Stimulated activated CD4-positive, alpha-beta T cell treated with anti-CD3 and anti-CD28 coated beads, Interleukin-15, amount 100 ng/mL, for 24 hours (primary cell): ENCODE measurements around the gene PHPT1.
"Not testable (repeated sequence)": the region's sequence is repeated elsewhere in the genome, so short reads cannot be mapped to it uniquely, and the experiment has no call there.

Experiments used
- DNase-seq: peaks from one replicate; pipeline ENCODE4 v3.0.0-alpha.2; 2020

PHPT1 gene

DNA sequence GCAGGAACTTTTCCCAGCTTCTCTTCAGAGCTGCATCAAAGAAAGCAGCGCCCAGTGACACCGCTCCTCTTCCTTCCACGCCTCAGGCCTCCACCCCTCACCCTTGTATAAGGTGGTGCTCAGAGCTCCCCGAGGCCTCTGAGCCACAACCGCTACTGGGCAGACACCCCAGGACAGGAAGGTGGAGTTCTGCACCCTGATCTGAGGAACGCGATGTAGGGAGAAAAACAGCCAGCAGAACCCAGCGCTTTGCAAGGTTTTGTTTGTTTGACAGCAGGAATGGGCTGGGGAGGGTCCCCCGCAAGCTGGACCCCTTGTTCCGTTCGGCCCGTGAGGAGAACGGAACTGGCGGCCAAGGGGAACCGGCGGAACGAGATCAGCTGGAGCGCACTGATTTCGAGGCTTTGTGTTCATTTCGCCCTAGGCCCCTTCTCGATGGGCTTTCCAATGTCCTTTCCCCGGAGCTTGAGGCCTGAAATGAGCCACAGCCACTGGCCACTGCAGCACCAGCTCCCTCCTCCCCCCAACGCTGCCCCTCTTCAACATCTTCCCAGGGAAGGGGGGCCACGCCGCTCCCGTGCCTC is 12.8 kb downstream of the PHPT1 start:
- DNase-seq: no peak

DNA sequence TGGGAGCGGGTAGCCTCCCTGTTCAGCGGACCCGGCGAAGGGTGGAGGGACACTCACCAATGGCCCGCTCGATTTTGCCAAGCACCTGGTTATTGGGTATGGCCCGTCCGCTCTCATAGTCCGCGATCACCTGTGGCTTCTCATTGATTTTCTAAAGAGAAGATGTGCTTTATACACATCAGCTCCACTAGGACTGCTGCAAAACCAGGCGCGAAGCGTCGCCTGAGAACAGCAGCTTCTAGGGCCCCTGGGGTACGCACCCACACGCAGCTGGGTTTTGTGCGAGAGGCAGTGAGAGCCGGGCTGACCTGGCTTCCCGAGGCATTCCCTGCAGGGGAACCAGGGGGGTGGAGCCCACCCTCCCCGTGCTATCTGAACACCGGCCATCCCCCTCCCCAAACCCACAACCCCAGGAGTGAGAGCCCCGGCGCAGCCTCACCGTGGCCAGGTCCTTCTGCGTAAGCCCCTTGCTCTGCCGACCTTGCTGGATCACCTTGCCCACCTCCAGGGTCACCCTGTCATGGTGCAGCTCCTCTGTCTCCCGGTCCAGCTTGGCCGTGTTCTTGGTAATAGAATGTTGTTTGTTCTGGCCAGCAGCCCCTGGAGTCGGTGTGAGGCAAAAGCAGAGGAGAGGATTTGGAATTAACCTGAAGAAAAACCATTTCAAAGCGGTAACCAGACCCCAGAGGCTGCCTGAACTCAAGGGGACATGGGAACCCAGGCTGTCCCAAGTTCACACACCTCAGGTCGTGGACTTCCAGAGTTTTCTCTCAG is 13.8 kb downstream of the PHPT1 start:
- no peak for DNase-seq

DNA sequence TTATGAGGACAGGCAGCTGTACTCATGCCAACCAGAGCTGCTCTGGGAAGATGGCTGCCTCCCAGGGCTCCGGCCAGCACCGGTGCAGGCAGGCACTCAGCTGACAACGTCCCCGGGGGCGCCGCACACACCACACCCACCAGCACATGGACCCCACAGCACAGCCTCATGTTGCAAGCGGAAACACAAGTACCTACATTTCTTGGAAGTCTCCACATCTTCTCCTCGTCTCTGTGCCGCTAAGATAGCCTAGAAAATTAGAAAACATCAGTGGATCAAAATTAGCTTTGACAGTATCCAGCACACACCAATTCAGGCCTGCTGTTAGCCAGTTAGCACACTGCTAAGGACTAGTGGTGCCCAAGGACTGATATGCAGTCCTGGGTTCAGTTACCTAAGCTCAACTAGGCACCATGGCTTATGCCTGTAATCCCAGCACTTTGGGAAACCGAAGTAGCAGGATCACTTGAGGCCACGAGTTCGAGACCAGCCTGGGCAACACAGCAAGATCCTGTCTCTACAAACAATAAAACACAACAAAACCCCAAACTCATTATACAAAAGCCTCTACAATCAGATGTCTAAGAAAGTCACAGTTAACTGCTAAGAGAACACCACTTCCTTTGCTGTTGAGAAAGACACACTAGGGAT is 14.5 kb downstream of the PHPT1 start:
- no peak for DNase-seq

DNA sequence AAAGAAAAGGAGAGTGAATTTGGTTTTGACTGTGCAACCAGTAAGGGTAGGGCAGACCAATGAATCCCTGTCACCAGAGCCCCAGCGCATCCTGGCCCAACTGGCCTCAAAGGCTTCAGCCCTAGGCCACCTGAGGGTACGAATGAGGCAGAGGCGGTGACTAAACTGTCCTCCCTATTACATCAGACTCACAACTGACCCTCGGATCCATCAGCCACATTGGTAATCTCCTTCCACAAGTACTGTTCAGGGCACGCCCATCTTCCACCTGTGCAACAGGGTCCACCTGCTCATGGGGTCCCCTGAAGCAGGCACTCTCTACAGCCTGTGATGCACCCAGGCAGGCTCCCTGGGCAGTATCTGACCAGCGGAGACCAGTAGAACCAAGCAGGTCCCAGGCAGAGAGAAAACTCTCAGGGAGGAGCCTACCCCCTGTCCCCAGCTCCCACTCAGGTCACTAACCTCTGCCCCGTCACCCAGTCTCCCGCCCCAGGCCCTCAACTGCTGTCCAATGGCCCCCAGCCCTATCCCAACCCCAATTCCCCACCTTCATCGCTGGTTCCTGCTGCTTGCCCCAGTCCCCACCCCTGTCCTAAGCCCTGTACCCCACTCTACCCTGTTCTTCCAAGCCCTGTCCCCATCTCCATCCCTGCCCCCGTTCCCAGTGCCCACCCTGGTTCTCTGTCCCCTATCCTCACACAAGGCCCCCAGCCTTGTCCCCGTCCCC is 16.0 kb downstream of the PHPT1 start:
- no peak for DNase-seq

DNA sequence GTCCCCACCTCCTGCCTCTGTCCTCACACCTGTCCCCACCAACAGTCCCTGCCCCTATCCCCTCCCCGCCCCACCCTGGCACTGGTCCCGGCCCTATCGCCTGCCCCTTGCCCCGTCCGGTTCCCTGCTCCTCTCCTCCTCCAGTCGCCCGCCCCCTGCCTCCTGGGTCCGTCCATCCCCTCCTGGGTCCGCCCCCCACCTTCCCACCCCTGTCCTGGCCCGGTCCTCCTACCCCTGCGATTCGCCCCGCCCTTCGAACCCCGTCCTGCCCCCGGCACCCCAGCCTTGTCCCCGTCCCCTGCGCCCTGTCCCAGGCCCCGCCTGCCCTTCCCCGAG is 16.5 kb downstream of the PHPT1 start:
- DNase-seq: no peak

DNA sequence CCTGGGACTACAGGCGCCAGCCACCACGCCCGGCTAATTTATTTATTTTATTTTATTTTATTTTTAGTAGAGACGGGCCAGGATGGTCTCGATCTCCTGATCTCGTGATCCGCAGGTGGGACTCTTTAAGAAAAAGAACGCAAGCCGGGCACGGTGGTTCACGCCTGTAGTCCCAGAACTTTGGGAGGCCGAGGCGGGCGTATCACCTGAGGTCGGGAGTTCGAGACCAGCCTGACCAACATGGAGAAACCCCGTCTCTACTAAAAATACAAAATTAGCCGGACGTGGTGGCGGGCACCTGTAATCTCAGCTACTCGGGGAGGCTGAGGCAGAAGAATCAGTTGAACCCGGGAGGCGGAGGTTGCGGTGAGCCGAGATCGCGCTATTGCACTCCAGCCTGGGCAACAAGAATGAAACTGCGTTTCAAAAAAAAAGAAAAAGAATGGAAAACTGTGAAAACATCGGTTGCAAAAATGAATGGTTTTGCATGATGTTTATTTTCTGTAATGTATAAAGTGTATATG is 17.8 kb downstream of the PHPT1 start:
- DNase-seq: not testable (repeated sequence)

DNA sequence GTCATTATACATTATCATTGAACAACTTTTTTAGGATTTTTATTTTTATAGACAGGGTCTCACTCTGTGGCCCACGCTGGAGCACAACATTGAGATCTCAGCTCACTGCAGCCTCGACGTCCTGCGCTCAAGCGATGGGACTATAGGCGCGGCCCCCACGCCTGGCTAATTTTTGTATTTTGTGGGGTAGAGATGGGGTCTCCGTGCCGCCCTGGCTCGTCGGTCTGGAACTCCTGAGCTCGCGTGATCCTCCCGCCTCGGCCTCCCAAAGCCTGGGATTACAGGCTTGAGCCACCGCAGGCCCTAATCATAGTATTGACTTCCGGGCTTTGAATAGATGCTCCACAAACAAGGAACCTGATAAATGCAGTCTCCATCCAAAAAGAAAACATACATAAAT is 18.3 kb downstream of the PHPT1 start:
- DNase-seq: no peak

DNA sequence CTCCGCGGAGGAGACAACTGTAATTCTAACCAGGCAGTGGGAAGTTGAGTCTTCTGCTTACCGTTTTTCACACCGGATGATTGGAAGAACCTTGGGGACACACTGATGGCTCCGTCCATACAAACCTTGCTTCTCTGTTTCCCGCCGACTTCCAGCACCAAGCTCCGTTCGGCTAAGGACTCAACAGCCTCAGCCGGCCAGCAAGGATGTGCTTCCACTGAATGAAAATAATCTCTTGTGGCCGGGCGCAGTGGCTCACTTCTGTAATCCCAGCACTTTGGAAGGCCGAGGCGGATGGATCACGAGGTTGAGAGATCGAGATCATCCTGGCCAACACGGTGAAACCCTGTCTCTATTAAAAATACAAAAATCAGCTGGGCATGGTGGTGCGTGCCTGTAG is 18.7 kb downstream of the PHPT1 start:
- DNase-seq: no peak

DNA sequence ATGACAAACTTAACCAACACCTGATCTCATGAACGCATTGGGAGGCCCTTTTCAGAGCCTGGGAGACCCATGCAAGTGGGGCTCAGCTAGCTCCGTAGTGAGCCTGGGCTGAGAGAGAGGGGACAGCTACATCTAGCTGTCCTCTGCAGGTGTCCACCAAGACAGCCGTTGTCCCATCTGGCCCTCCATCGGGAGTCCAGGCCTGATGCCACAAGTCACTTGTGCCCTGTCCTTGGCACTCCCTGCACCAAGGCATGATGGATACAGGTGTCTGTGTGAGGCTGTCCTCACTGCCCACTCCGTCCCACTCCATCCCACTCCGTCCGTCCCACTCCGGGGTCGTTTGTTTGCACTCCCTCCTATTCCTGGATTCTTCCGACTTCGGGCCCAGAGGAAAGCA is 19.4 kb downstream of the PHPT1 start:
- no peak for DNase-seq

DNA sequence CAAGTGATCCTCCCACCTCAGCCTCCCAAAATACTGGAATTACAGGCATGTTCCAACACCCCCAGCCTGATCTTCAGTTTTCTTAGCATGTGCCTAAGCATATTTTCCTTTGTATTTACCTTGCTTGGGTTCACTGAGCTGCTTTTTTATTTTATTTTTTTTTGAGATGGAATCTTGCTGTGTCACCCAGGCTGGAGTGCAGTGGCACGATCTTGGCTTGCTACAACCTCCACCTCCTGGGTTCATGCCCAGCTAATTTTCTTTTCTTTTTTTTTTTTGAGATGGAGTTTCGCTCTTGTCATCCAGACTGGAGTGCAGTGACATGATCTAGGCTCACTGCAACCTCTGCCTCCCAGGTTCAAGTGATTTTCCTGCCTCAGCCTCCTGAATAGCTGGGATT is 20.4 kb downstream of the PHPT1 start:
- not testable (repeated sequence) for DNase-seq

DNA sequence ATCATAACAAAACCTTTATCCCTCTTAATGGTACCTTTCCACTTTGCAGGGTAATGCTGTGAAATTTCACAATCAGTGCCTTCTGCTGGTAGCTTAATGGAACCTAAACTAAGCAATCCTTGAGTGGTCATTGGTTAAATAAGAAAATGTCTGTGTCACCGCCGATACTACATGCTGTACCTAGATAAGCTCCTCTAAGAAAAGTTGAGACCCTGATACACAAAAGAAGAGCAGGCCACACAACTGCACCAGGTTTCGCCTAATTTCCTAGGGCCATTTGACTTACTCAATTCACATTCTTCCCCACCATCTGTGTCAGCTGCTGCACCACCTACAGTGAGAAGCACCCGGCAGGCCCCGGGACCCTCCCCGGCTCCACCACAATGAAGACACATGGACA is 25.9 kb downstream of the PHPT1 start:
- no peak for DNase-seq

DNA sequence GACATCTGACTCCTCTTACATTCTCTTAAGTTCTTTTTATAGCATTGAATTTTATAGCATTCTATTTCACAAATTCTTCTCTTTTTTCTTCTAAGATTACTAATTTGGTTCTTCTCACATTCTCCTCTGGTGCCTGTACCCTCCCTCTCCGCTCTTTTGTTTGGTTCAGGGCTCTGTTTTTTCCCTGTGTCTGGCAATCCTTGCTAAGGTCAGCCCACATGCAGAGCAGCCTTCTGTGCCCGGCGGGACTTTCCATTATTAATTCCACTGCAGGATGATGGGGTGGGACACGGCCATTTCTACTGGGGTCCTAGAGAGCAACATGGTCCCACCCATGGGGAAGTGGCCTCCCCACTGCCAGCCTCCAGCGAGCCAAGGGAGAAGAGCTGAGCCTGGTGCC is 27.3 kb downstream of the PHPT1 start:
- DNase-seq: no peak

DNA sequence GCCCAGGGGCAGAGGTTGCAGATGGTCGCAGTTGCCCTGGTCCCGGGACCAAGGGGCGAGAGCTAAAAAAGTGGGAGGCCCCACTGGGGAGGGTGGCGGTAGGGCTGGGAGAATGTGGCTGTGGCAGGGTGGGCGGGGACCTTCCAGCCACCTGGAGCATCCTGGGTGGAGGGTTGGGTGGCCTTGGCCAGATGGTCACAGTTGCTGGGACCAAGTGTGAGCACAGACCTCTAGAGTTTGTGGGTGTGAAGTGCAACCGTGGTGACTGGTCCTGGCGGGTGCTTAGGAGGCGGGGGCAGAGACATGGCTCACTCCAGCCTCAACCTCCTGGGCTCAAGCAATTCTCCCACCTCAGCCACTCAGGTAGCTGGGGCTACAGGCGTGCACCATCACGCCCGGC is 31.4 kb downstream of the PHPT1 start:
- no peak for DNase-seq

DNA sequence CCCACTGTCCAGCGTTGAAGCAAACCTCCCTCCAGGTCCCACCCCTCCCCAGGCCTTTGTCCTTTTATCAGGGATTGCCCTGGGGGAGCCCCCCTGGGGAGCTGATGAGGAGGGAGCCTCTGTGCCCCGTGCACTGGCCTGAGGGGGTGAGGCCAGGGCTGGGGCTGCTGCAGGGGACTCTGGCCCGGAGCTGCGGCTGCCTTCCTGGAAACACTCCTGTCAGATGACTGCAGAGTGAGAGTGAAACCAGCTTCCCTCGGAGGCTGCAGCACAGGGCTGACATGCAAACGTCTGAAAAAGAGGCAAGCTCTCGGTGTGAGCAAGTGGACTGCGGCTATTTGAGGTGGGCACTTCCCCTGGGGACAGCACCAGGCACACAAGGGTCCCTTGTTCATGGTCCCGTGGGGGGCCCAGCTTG is 32.5 kb downstream of the PHPT1 start:
- DNase-seq: peak; percentile 81

DNA sequence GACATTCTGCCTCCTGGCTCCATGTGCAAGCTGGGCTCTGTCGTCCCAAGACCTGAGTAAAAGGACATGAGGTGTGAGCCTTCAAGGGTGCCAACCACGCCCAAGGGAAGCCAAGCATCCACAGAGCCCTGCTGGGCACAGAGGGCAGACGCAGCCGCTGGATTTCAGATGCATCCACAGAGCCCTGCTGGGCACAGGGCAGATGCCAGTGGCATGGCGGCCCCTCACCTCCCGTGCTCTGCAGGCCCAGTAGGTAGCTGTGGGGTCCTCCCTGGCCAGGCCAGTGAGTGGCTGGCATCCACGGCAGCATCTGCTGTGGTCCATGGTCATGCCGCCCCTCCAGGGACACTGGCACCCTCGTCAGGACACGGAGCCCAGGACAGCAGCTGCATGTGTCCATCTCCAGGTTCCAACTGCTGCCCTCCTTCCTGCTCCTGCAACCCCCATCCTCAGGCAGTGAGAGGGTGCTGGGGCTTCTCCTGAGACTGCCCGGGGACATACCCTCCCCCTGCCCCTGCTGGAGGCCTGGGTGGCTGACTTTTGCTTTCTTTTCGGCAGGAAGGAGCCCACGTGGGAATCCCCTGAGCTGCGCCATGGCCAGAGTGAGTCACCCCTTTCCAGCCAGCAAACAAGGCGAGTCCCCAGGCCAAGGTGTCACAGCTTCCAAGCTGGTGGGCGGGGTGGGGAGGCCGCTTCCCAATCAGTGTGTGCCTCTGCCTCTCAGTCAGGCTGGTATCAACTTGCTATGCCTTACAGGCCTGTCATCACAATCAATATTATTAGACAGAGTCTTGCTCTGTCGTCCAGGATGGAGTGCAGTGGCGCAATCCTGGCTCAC is 33.1 kb downstream of the PHPT1 start:
- peak; percentile 97 for DNase-seq

DNA sequence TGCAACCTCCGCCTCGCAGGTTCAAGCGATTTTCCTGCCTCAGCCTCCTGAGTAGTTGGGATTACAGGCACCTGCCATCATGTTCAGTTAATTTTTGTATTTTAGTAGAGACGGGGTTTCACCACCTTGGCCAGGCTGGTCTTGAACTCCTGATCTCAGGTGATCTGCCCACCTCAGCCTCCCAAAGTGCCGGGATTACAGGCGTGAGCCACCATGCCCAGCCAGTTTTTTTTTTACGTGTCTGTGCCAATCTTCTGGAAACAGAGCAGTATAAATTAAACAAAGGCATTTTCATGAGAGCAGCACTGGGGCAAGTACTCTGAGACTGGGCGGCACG is 33.7 kb downstream of the PHPT1 start:
- not testable (repeated sequence) for DNase-seq

DNA sequence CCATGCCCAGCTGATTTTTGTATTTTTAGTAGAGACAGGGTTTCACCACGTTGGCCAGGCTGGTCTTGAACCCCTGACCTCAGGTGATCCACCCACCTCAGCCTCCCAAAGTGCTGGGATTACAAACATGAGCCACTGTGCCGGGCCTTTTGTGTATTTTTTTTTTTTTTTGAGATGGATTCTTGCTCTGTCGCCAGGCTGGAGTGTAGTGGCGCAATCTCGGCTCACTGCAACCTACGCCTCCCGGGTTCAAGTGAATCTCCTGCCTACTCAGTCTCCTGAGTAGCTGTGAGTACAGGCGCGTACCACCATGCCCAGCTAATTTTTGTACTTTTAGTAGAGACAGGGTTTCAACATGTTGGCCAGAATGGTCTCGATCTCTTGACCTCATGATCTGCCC is 34.5 kb downstream of the PHPT1 start:
- not testable (repeated sequence) for DNase-seq

DNA sequence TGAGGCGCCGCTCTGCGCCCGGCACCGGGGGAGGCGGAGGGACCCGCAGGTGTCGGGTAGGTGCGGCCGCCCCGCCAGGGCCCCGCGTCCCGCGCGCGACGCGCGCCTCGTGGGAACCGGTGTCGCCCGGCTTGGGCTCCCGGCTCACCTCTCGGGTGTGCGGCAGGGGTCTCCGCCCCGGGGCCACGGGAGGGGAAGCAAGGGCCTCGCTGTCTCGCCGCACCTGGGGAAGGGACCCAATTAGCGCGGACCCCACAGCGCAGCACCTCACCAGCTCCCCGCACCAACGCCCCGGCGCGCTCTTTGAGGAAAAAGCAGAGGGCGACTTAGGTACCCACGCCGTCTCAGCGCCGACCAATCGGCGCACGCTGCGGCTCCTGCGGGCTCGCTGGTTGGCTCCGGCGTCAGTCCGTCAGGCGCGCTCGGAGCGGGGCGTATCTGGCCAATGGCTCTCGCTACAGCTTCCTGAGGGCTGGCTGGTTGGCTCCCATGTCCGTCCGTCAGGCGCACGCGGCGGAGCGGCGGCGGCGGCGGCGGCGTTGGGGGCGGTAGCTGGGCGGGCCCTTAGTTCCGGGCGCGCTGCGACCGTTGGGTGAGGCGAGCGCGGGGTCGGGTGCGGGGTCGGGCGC is 36.9 kb downstream of the PHPT1 start, which contains the start of gene TRAF2:
TSS of gene TRAF2 (plus strand) at position 567 of the 629 bp plus-strand sequence. CDS start 12,225 bp downstream, outside the sequence.
- peak; percentile 98 for DNase-seq

DNA sequence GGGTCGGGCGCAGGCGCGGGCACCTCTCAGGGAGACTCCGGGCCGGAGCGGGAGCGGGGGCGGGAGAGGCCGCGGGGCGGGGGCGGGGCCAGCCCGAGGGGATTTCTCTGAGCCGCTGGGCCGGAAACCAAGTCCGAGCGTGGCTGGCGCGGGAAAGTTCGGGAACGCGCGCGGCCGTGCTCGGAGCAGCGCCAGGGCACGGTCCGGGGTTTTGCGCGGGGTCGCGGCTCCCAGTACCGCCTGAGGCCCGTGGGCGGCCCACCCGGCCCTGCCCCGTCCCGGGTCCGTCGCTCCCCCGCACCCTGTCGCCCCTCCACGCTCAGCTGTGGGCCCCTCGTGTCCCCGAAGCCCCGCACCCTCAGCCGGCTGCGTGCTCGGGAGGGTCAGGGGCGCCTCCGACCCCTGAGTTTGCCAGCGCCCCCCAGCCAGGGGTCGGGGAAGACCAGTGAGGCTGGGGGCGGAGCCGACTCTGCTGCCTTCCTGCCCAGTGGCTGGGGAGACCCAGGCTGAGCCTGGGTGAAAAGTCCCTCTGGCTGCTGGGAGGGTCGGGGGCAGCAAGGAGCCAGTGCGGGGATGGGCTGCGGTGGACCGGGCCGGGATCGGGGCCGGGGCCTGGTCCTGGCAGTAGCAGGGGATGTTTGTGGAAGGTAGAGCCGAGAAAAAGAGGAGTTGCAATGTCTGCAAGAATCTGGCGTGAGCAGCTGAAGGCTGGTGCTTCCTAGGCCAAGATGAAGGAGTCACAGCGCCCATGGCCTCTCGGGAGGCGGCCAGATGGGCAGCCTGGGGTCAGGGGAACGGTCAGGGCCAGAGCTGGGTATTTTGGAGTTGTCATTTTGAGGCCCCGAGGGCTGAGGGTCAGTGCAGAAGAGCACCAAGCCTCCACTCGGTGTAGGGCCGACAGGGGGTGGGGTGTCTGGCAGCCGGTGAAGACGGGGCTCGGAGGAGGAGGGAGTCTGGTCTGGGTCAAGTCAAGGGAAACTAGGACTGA is 37.7 kb downstream of the PHPT1 start:
- DNase-seq: peak; percentile 54

DNA sequence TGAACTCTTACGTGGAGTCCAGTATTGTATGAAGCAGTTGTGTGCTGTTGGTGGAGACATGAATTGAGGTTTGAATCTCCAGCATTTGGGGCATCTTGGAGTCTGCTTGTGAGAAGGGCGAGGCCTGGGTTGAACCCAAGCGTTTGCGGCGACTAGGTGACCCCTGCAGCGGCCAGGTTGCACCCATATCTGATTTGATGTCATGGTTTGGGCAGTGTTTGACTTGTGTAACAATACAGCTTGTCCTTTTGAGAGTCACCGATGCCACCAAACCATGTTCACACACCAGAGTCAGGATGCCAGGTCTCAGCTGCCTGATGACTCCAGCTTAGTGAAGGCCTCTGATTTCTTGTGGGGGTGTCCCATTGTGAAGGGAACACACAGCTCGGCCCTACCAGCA is 39.2 kb downstream of the PHPT1 start:
- DNase-seq: no peak

DNA sequence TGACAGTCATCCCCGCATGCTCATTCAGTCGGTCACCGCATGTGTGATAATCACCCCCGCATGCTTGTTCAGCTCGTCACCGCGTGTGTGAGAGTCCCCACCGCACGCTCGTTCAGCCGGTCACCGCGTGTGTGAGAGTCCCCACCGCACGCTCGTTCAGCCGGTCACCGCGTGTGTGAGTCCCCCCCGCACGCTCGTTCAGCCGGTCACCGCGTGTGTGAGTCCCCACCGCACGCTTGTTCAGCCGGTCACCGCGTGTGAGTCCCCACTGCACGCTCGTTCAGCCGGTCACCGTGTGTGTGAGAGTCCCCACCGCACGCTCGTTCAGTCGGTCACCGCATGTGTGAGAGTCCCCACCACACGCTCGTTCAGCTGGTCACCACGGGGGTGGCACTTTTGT is 40.6 kb downstream of the PHPT1 start:
- no peak for DNase-seq
